Astrocyte (in vitro differentiated cells and primary cell): ENCODE data around the gene GSTA2. TPM values are rescaled to one million over a fixed set of nuclear protein-coding genes. Genes with fewer than 3 reads are reported as not detected.
"Not testable (repeated sequence)": the region's sequence is repeated elsewhere in the genome, so short reads cannot be mapped to it uniquely, and the experiment has no call there.

ENCODE experiments used
- DNase-seq: peaks from one replicate; pipeline ENCODE4 v3.0.0-alpha.2; 2010; ENCODE audit warnings: low read depth
- FAIRE-seq: peaks from 2 replicates; lab custom pipeline; 2011; peaks lifted over from hg19 to GRCh38; lab: Jason Lieb, UNC
- H2AFZ ChIP-seq: 2 replicates; pipeline ENCODE4 v1.6.0; 2012; ENCODE audit warnings: low read depth, low read length, inconsistent platforms
- H3K27ac ChIP-seq: 2 replicates; pipeline ENCODE4 v1.5.1; 2011; ENCODE audit warnings: low read depth, low read length, inconsistent platforms
- H3K27me3 ChIP-seq: 2 replicates; pipeline ENCODE4 v1.6.0; 2011; ENCODE audit warnings: low read length, inconsistent platforms; ENCODE audit not compliant: insufficient read depth
- H3K36me3 ChIP-seq: 2 replicates; pipeline ENCODE4 v1.5.1; 2011; ENCODE audit warnings: low read length, inconsistent platforms; ENCODE audit not compliant: insufficient read depth
- H3K4me1 ChIP-seq: 2 replicates; pipeline ENCODE4 v1.5.1; 2011; ENCODE audit warnings: low read length, inconsistent platforms; ENCODE audit not compliant: insufficient read depth
- H3K4me2 ChIP-seq: 2 replicates; pipeline ENCODE4 v1.6.0; 2012; ENCODE audit warnings: low read length, inconsistent platforms
- H3K4me3 ChIP-seq: 2 replicates; pipeline ENCODE4 v1.5.1; 2011; ENCODE audit warnings: low read depth, mild to moderate bottlenecking, low read length, inconsistent platforms; ENCODE audit not compliant: insufficient read depth
- H3K79me2 ChIP-seq: 2 replicates; pipeline ENCODE4 v1.6.0; 2012; ENCODE audit warnings: mild to moderate bottlenecking, low read length, inconsistent platforms; ENCODE audit not compliant: insufficient read depth
- H3K9ac ChIP-seq: 2 replicates; pipeline ENCODE4 v1.6.0; 2012; ENCODE audit warnings: mild to moderate bottlenecking, low read length, inconsistent platforms
- H3K9me3 ChIP-seq: 2 replicates; pipeline ENCODE4 v1.5.1; 2012; ENCODE audit warnings: low read depth, mild to moderate bottlenecking, low read length, inconsistent platforms; ENCODE audit not compliant: insufficient read depth
- H4K20me1 ChIP-seq: 2 replicates; pipeline ENCODE4 v1.6.0; 2012; ENCODE audit warnings: low read length, inconsistent platforms; ENCODE audit not compliant: insufficient read depth
- H3K27ac Mint-ChIP-seq: one replicate; pipeline ENCODE4 v1.8.0; 2021; ENCODE audit warnings: mild to moderate bottlenecking, mixed read lengths; ENCODE audit not compliant: unreplicated experiment
- H3K27me3 Mint-ChIP-seq: one replicate; pipeline ENCODE4 v1.8.0; 2021; ENCODE audit warnings: low read depth, mixed read lengths; ENCODE audit not compliant: unreplicated experiment
- H3K36me3 Mint-ChIP-seq: one replicate; pipeline ENCODE4 v1.8.0; 2021; ENCODE audit warnings: low read depth, mixed read lengths; ENCODE audit not compliant: unreplicated experiment
- H3K4me1 Mint-ChIP-seq: one replicate; pipeline ENCODE4 v1.8.0; 2021; ENCODE audit warnings: low read depth, mixed read lengths; ENCODE audit not compliant: unreplicated experiment
- H3K4me3 Mint-ChIP-seq: one replicate; pipeline ENCODE4 v1.8.0; 2021; ENCODE audit warnings: mild to moderate bottlenecking, moderate library complexity, mixed read lengths; ENCODE audit not compliant: unreplicated experiment
- H3K9me3 Mint-ChIP-seq: one replicate; pipeline ENCODE4 v1.8.0; 2021; ENCODE audit warnings: mild to moderate bottlenecking, mixed read lengths; ENCODE audit not compliant: unreplicated experiment
- EZH2 ChIP-seq: IDR thresholded peaks from 2 replicates; pipeline ENCODE4 v1.6.1; 2012; ENCODE audit warnings: mild to moderate bottlenecking, low read length, inconsistent platforms; ENCODE audit not compliant: insufficient read depth
- total RNA-seq: library from RNA; stranded (reverse); gene quantifications from 2 replicates; pipeline ENCODE4 v1.2.1, GENCODE V29; 2021
- TF ChIP-seq, protein P1 (sequence below): IDR thresholded peaks from 2 replicates; pipeline ENCODE4 v1.5.1; 2011; ENCODE audit warnings: low read depth, mild to moderate bottlenecking, inconsistent platforms, low read length, moderate library complexity; ENCODE audit not compliant: insufficient read depth

GSTA2 gene
- total RNA-seq, 1 donor from 2014 or later = not detected

GRCh38 chr6:52707963-52708680 is 55.2 kb downstream of the GSTA2 start:
- no peak overlapping the region for H3K4me3 Mint-ChIP-seq
- no peak for FAIRE-seq

DNA sequence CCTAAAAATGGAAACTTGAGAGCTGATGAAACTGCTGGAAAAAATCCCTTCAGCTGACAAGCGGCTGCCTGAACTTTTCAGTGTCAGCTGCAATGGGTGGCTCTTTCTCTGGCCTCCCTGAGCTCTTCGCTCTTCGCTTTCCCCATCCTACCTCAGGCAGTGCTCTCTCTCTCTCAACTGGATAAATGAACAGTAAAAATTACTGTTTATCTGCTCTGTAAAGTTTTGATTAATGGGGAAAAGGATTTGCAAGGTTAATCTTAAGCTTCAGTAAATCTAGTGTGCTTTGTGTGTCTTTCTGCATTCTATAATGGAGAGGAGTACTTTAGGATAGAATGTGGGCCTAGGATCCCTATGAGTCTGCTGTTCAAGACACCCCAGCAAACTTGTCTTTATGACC is 57.3 kb downstream of the GSTA2 start:
- TF ChIP-seq, protein P1, sequence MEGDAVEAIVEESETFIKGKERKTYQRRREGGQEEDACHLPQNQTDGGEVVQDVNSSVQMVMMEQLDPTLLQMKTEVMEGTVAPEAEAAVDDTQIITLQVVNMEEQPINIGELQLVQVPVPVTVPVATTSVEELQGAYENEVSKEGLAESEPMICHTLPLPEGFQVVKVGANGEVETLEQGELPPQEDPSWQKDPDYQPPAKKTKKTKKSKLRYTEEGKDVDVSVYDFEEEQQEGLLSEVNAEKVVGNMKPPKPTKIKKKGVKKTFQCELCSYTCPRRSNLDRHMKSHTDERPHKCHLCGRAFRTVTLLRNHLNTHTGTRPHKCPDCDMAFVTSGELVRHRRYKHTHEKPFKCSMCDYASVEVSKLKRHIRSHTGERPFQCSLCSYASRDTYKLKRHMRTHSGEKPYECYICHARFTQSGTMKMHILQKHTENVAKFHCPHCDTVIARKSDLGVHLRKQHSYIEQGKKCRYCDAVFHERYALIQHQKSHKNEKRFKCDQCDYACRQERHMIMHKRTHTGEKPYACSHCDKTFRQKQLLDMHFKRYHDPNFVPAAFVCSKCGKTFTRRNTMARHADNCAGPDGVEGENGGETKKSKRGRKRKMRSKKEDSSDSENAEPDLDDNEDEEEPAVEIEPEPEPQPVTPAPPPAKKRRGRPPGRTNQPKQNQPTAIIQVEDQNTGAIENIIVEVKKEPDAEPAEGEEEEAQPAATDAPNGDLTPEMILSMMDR = no peak
- TF ChIP-seq EZH2 = no peak
- Mint-ChIP-seq H3K27me3 (peaks cover 3% of the 10 kb centered on the region), H3K36me3 (no peaks in the 10 kb centered on the region), H3K27ac (no peak overlapping the region), H3K9me3 (no peaks in the 10 kb centered on the region), H3K4me1 (no peaks in the 10 kb centered on the region), H3K4me3 (no peak overlapping the region)
- Histone ChIP-seq H3K27me3 (peaks cover 4% of the 10 kb centered on the region), H3K79me2 (no peaks in the 10 kb centered on the region), H3K4me3 (no peak overlapping the region), H3K9me3 (no peaks in the 10 kb centered on the region), H3K36me3 (no peaks in the 10 kb centered on the region), H3K9ac (no peak overlapping the region), H3K4me2 (no peak overlapping the region), H2AFZ (no peak overlapping the region), H3K4me1 (no peaks in the 10 kb centered on the region), H3K27ac (no peak overlapping the region), H4K20me1 (no peaks in the 10 kb centered on the region)
- DNase-seq (no peak), FAIRE-seq (no peak)

More at GRCh38 chr6:52707963-52708680, 55.2 kb downstream of the GSTA2 start:
- Histone ChIP-seq H3K4me2 (no peak overlapping the region), H4K20me1 (no peaks in the 10 kb centered on the region), H2AFZ (no peak overlapping the region), H3K4me3 (no peak overlapping the region), H3K27me3 (peaks cover 4% of the 10 kb centered on the region), H3K27ac (no peak overlapping the region), H3K79me2 (no peaks in the 10 kb centered on the region), H3K36me3 (no peaks in the 10 kb centered on the region), H3K4me1 (no peaks in the 10 kb centered on the region), H3K9ac (no peak overlapping the region), H3K9me3 (no peaks in the 10 kb centered on the region)
- TF ChIP-seq, protein P1 = no peak
- TF ChIP-seq EZH2 = no peak
- no peaks in the 10 kb centered on the region for H3K9me3 Mint-ChIP-seq
- H3K4me1 Mint-ChIP-seq = no peaks in the 10 kb centered on the region
- H3K27me3 Mint-ChIP-seq = peaks cover 4% of the 10 kb centered on the region
- no peak for DNase-seq
- H3K27ac Mint-ChIP-seq = no peak overlapping the region
- H3K36me3 Mint-ChIP-seq = no peaks in the 10 kb centered on the region

GRCh38 chr6:52704781-52705502 is 58.3 kb downstream of the GSTA2 start:
- H3K4me2 ChIP-seq, H3K4me3 Mint-ChIP-seq, H3K79me2 ChIP-seq, H3K36me3 Mint-ChIP-seq, FAIRE-seq, H3K27me3 Mint-ChIP-seq, H3K9me3 ChIP-seq, H3K4me1 ChIP-seq, H3K4me1 Mint-ChIP-seq, H3K4me3 ChIP-seq, H2AFZ ChIP-seq, H3K9ac ChIP-seq, H3K9me3 Mint-ChIP-seq, H3K27ac Mint-ChIP-seq, DNase-seq, H3K27me3 ChIP-seq, H3K27ac ChIP-seq, H4K20me1 ChIP-seq, H3K36me3 ChIP-seq: not testable (repeated sequence)
